ENCODE measurements around the gene ONECUT2.
"Not testable (repeated sequence)": the region's sequence is repeated elsewhere in the genome, so short reads cannot be mapped to it uniquely, and the experiment has no call there.

ONECUT2 gene

GRCh38 chr18:57434536-57435494 lies at the start of gene ONECUT2:
ONECUT2 (plus strand) TSS chr18:57435374; CDS start chr18:57435717, 343 bp downstream.
- peak; percentile 67 for DNase-seq (ENCODE audit: low read depth)

- DNase-seq (ENCODE audit: low read depth), result no peak
These were observed 45.9 kb upstream of the ONECUT2 start for GRCh38 chr18:57389271-57389670.

GRCh38 chr18:57390044-57390443 lies 45.1 kb upstream of the ONECUT2 start:
- no peak for DNase-seq (ENCODE audit: low read depth)

- not testable (repeated sequence) for DNase-seq (ENCODE audit: low read depth)
These were observed 40.4 kb upstream of the ONECUT2 start for GRCh38 chr18:57394749-57395148.

- DNase-seq (ENCODE audit: low read depth), result not testable (repeated sequence)
These were observed 38.3 kb upstream of the ONECUT2 start for GRCh38 chr18:57396831-57397230.

- peak; percentile 27 for DNase-seq (ENCODE audit: low read depth)
These were observed 37.6 kb upstream of the ONECUT2 start for GRCh38 chr18:57397440-57398132.

- DNase-seq (ENCODE audit: low read depth), result no peak
These were observed 30.8 kb upstream of the ONECUT2 start for GRCh38 chr18:57404345-57404744.

- no peak for DNase-seq (ENCODE audit: low read depth)
These were observed 25.5 kb upstream of the ONECUT2 start for GRCh38 chr18:57409650-57410049.

- DNase-seq (ENCODE audit: low read depth), result no peak
These were observed 24.4 kb upstream of the ONECUT2 start for GRCh38 chr18:57410749-57411148.

GRCh38 chr18:57416542-57416941 lies 18.6 kb upstream of the ONECUT2 start:
- DNase-seq (ENCODE audit: low read depth), result no peak

GRCh38 chr18:57422313-57422872 lies 12.8 kb upstream of the ONECUT2 start:
- no peak for DNase-seq (ENCODE audit: low read depth)

GRCh38 chr18:57423821-57424220 lies 11.4 kb upstream of the ONECUT2 start:
- no peak for DNase-seq (ENCODE audit: low read depth)

GRCh38 chr18:57425096-57425495 lies 10.1 kb upstream of the ONECUT2 start:
- DNase-seq (ENCODE audit: low read depth), result no peak

- DNase-seq (ENCODE audit: low read depth), result no peak
These were observed 9.0 kb upstream of the ONECUT2 start for GRCh38 chr18:57426187-57426586.

GRCh38 chr18:57427429-57428201 lies 7.6 kb upstream of the ONECUT2 start:
- DNase-seq (ENCODE audit: low read depth), result no peak

GRCh38 chr18:57428221-57429150 lies 6.7 kb upstream of the ONECUT2 start:
- DNase-seq (ENCODE audit: low read depth), result no peak

GRCh38 chr18:57429167-57430078 lies 5.8 kb upstream of the ONECUT2 start:
- no peak for DNase-seq (ENCODE audit: low read depth)

GRCh38 chr18:57430079-57431001 lies 4.8 kb upstream of the ONECUT2 start:
- DNase-seq (ENCODE audit: low read depth), result no peak

- DNase-seq (ENCODE audit: low read depth), result no peak
These were observed 4.2 kb upstream of the ONECUT2 start for GRCh38 chr18:57431002-57431382.
